NCI-H345 treated with DMSO at 0.1 percent for 48 hours (cell line): ENCODE data around the gene MRPL16.

Experiments
- DNase-seq: peaks from one replicate; lab custom pipeline; 2025; ENCODE audit not compliant: unreplicated experiment; lab: John Stamatoyannopoulos, UW

Gene MRPL16

GRCh38 chr11:59776210-59777066 lies 34.1 kb downstream of the MRPL16 start:
- DNase-seq: no peak

GRCh38 chr11:59773083-59773440 lies 37.5 kb downstream of the MRPL16 start:
- no peak for DNase-seq

DNA sequence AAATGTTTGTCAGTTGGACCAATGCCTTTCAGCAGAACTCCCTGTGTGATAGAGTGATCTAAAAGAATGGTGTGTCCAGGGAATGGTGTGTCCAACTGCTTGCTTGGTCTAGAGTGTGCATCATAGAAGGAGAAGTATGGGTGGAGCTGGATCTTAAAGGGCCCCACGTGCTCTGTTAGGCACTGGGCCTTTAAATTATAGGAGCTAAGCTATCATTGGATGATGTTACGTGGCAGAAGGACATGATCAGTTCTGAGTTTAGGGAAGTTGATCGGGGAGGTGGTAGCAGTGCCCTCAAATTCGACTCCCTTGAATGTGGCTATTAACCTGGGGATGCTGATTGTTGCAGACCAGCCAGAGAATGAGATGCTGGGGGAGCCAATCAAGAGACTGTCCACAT lies 39.0 kb downstream of the MRPL16 start:
- no peak for DNase-seq

DNA sequence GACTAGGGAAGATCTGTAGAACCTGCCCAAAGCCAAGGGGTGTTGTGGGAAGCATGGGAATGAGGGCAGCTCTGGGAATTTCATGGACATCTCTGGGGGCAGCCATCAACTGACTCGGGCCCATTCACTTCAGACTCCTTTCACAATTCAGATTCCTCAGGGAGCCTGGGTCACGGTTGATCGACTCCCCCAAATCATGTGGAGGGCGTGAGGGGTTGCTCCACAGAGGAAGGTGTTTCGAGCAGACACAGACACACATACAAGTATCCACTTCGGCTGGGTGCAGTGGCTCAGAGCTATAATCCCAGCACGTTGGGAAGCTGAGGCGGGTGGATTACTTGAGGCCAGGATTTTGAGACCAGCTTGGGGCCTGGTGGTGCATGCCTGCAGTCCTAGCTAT lies 39.7 kb downstream of the MRPL16 start:
- no peak for DNase-seq

DNA sequence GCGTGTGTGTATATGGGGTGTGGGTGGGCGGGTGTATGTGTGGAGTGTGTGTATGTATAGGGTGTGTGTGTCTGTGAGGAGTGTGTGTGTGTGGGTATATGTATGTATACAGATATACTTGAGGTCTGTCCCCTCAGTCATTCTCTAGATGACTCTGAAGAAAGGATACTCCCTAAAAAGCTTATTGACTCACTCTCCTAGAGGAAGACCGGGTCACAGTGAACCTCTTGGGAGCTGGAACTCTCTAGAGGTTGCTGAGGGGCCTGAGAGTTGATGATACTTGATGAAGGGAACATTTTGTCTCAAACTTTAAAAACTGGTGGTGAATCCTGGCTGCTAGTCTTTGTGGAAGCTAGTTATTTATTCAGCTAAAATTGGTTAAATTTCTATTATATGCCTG lies 40.3 kb downstream of the MRPL16 start:
- no peak for DNase-seq

- no peak for DNase-seq
These were observed 40.8 kb downstream of the MRPL16 start for GRCh38 chr11:59769828-59770227.

DNA sequence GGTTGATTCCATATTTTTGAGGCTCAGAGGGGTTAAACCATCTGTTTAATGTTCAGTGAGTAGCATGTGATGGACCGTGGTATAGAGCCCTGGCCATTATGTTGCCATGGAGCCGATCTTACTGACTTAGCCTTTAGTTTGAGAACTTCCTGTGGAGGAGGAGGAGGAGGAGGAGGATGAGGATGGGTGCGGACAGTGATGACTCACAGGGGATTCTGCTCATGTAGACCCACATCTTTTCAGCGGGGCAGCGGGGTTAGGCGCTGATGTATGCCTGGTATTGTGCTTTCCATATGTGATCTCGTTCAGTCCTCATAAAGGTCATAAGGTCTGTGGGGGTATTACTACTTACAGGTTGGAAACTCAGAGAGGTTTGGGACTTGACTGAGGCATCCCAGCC lies 41.5 kb downstream of the MRPL16 start:
- DNase-seq: no peak

DNA sequence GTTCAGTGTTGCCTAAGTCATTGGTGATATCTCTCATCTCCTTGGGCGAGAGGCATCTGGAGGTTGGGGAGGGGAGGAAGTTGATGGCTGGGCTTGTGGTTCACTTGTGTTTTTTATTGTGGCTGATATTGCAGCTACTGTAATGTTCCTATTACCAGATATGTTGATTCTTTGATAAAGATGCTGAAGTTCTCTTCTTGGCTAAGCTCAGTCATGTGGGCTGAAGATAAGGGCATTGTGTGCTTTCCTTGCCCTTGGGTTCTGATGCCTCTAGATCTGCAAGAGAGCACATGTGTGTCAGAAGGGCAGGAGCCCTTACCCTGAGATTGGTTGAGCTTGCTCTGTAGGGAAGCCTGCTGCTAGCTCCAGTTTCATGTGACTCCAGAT lies 43.4 kb downstream of the MRPL16 start:
- no peak for DNase-seq

GRCh38 chr11:59766542-59767224 lies 43.9 kb downstream of the MRPL16 start:
- DNase-seq: no peak

GRCh38 chr11:59765068-59765735 lies 45.4 kb downstream of the MRPL16 start:
- no peak for DNase-seq

DNA sequence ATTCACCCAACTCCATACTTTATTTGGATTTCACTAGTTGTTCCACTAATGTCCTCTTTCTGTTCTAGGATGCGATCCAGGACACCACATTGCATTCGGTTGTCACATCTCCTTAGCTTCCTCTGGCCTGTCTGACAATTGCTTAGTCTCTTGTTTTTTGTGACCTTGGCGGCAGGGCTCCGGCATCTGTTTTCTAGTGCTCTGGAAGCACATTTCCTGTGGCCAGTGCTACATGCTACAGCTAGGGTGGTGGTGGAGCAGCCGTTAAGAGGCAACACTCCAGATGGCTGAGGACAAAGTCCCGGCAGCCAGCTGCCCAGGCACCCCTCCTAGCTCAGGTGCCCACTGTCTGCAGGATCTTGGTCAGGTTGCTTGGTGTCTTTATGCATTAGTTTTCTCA lies 48.6 kb downstream of the MRPL16 start:
- no peak for DNase-seq

- no peak for DNase-seq
These were observed 49.8 kb downstream of the MRPL16 start for GRCh38 chr11:59760771-59761170.

DNA sequence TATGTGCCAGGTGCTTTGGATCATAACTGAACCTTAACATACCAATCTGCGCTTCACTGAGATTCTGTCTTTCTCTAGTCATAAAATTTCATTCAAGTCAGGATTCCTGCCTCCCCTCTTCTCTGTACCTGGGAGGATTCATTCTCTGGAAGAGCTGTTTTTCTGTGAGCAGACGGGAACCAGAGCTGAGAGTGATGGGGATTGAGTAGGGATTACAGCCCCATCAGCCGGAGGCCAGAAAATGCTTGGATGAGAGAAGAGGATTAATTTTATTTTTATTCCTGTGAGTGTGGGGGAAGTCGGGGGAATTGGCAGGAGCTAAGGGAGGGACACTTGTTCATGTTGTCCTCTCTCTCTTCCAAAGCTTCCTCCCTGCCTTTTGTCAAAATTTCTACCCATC lies 50.7 kb downstream of the MRPL16 start:
- no peak for DNase-seq

DNA sequence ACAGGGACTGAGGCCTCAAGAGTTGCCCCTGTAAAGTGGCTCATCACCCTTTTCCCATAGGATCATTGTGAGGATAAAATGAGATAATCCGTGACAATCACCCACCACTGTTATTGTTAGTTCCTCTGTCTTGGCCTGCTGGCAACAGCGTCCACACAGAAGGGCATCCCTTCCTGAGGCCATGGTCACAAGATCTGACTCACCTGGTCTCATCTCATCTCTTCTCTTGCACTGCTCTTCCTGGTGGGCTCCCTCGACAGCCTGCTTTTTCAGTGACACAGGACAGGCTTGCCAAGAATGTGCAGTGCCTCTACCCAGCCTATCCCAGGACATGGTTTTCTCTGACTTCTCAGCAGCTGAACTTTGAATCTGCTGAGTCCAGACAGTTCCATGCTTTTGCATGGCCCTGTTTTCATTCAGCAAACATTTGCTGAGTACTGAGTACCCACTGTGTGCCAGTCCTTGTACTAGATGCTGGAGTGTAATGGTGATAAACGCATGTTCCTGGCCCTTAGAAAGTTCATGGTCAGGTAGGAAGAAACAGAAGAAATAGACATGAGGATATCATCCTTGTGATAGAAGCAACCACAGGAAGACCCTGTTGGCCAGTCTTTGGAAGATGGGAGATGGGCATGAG lies 52.1 kb downstream of the MRPL16 start:
- no peak for DNase-seq

GRCh38 chr11:59756845-59757244 lies 53.7 kb downstream of the MRPL16 start:
- no peak for DNase-seq

- no peak for DNase-seq
These were observed 54.1 kb downstream of the MRPL16 start for GRCh38 chr11:59756558-59756840.
